ENCODE data around the gene DDN. TPM values are rescaled to one million over a fixed set of nuclear protein-coding genes. Genes with fewer than 3 reads are reported as not detected.

The DDN gene
- total RNA-seq, 1 donor = 0.09 TPM

GRCh38 chr12:49037111-49037946 lies 38.2 kb upstream of the DDN start:
- no peak for DNase-seq (ENCODE audit: low read depth)
- no peak for TF ChIP-seq CTCF (IDR thresholded peaks at IDR 0.05; ENCODE audit: insufficient read depth, low read length)

DNA sequence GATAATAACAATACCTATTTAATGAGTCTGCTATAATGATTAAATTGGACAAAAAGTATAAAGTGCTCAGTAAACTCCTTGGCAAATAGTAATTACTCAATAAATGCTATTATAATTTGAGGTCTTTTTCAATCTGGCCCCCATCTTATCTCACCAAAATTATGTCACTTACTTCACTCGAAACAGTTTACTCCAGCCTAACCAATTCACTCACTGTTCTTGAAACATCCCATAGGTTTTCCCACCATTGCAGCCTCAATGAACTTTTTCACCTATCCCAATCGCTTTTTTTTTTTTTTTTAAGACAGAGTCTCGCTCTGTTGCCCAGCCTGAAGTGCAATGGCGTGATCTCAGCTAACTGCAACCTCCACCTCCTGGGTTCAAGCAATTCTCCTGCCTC lies 36.9 kb upstream of the DDN start:
- no peak for TF ChIP-seq CTCF (IDR thresholded peaks at IDR 0.05; ENCODE audit: insufficient read depth, low read length)
- H3K4me3 ChIP-seq (ENCODE audit: low read depth, low read length) = no peak overlapping the region
- DNase-seq (ENCODE audit: low read depth) = no peak

More at GRCh38 chr12:49037111-49037946, 38.2 kb upstream of the DDN start:
- no peak overlapping the region for H3K4me3 ChIP-seq (ENCODE audit: low read depth, low read length)

GRCh38 chr12:49034286-49034622 lies 35.1 kb upstream of the DDN start:
- H3K4me3 ChIP-seq (ENCODE audit: low read depth, low read length) = no peak overlapping the region
- no peak for DNase-seq (ENCODE audit: low read depth)
- TF ChIP-seq CTCF (IDR thresholded peaks at IDR 0.05; ENCODE audit: insufficient read depth, low read length) = no peak

DNA sequence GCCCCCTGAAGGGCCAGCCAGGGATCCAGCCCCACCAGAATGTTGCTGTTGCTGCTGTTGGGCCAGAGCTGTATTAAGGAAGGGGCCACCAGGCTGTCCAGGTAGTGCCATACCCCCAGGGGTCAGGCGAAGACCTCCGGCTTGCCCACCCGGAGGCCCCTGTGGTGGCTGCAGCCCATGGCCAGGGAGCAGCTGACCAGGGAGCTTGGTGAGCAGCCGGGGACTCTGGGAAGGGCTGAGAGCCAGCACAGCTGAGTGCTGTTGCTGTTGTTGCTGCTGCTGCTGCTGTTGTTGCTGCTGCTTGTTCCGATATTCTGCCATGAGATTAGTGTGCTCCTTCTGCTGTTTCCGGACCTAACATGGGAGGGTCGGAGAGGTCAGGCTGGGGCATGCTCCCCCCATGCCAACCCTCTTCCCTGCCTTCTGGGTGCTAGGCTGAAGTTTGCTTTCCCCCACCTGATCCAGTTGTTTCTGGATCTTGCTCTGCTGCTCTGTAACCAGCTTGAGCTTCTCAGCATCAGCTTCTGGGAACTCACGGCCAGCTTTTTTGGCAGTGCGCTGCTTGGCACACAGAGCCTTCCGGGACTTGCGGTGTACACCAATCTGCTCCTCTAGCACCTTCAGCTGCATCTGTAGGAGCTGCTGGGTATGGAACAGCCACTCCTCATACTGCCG lies 34.6 kb upstream of the DDN start:
- DNase-seq (ENCODE audit: low read depth) = no peak
- no peak overlapping the region for H3K4me3 ChIP-seq (ENCODE audit: low read depth, low read length)
- no peak for TF ChIP-seq CTCF (IDR thresholded peaks at IDR 0.05; ENCODE audit: insufficient read depth, low read length)

DNA sequence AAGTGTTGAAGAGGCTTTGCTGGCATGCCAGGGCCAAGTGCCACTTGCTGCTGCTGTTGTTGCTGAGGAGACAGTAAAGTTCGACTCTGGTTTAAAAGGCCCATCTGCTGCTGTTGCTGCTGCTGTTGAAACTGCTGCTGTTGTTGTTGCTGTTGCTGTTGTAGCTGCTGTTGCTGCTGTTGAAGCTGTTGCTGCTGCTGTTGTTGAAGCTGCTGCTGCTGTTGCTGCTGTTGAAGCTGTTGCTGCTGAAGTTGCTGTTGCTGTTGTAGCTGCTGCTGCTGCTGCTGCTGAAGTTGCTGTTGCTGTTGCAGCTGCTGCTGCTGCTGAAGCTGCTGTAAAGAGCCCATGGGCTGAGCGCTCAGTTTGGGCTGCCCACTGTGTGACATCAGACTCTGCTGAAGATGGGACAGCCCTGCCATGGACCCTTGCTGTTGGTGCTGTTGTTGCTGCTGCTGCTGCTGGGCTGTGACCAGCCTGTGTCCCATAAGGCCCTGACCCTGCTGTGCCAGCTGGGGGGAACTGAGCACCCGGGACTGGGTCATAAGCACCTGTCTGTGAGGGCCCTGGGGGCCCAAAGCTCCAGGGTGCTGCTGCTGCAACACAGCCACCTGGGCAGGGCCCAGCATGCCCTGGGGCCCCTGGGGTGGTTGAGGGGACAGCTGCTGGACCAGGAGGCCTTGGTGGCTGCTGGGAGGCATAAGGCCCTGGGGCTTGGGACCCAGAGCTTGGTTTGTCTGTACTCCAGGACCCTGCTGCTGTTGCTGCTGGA lies 33.7 kb upstream of the DDN start:
- no peak overlapping the region for H3K4me3 ChIP-seq (ENCODE audit: low read depth, low read length)
- TF ChIP-seq CTCF (IDR thresholded peaks at IDR 0.05; ENCODE audit: insufficient read depth, low read length) = no peak
- DNase-seq (ENCODE audit: low read depth) = no peak

DNA sequence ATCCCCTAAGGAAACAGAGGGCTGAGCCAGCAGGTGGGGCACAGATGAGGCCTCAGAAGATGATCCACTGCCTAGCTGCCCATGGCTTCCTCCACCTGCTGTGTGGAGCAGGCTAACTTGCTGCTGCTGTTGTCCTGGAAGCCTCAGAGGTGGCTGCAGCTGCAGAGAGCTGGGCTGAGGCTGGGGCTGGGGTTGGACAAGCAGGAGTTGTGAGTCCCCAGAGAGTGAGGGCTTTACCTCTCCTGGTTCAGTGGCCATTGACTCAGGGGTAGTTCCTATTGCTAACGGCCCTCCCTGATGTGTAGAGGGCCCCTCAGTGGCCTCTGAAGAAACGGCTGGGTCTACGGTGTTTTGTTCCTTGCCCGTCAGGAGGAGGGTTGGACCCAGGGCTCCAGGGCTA lies 33.1 kb upstream of the DDN start:
- H3K4me3 ChIP-seq (ENCODE audit: low read depth, low read length) = no peak overlapping the region

More for the DNA sequence above, 33.1 kb upstream of the DDN start:
- no peak for DNase-seq (ENCODE audit: low read depth)
- TF ChIP-seq CTCF (IDR thresholded peaks at IDR 0.05; ENCODE audit: insufficient read depth, low read length) = no peak
